Panc1 (cell line): ENCODE measurements around the gene MFSD12. TPM values are rescaled to one million over a fixed set of nuclear protein-coding genes. Genes with fewer than 3 reads are reported as not detected.

Experiments used
- ATAC-seq: fragments of 200-7000 bp; cut with Tn5 transposase; 2 replicates; pipeline ENCODE4 v1.9.1; 2020; ENCODE audit warnings: mild to moderate bottlenecking, moderate library complexity
- BruUV-seq: library from RNA; stranded (reverse); fragments of 400-500 nt; replicated peaks from 2 replicates; lab custom pipeline; 2021; lab: Mats Ljungman, UMichigan
- CTCF ChIA-PET: fragments of 300-600 bp; sonication (Branson Sonifier 250); formaldehyde crosslinking; loops from one replicate; lab custom pipeline; 2022; ENCODE audit warnings: antibody characterized with exemption; lab: Charles Lee
- POLR2A ChIA-PET: fragments of 300-600 bp; sonication (Branson Sonifier 250); formaldehyde crosslinking; loops from one replicate; lab custom pipeline; 2022; ENCODE audit warnings: antibody characterized with exemption; lab: Charles Lee
- DNase-seq: peaks from one replicate; pipeline ENCODE4 v3.0.0-alpha.2; 2010; ENCODE audit warnings: low read depth, low spot score
- H3K27ac ChIP-seq: 2 replicates; pipeline ENCODE4 v1.5.1; 2011; ENCODE audit warnings: mild to moderate bottlenecking, low read length, inconsistent platforms
- H3K27me3 ChIP-seq: fragments of 200-500 bp; sonication (Bioruptor generic); 2 replicates; pipeline ENCODE4 v1.6.0; 2014; ENCODE audit warnings: low read length, inconsistent platforms; ENCODE audit not compliant: control insufficient read depth, insufficient read depth
- H3K36me3 ChIP-seq: fragments of 200-500 bp; sonication (Bioruptor generic); 2 replicates; pipeline ENCODE4 v1.5.1; 2014; ENCODE audit warnings: inconsistent platforms, mild to moderate bottlenecking, low read length, moderate library complexity; ENCODE audit not compliant: control insufficient read depth, insufficient read depth
- H3K4me1 ChIP-seq: 2 replicates; pipeline ENCODE4 v1.5.1; 2011; ENCODE audit warnings: inconsistent platforms, mild to moderate bottlenecking, low read length, moderate library complexity; ENCODE audit not compliant: control insufficient read depth, insufficient read depth
- H3K4me3 ChIP-seq, 2 experiments: 2 replicates each; pipeline ENCODE4 v1.5.1; 2011 to 2012; ENCODE audit warnings: low read depth in 2 of 2, low read length in 2 of 2, mild to moderate bottlenecking in 2 of 2, inconsistent platforms in 1 of 2, moderate library complexity in 1 of 2
- H3K9me3 ChIP-seq: fragments of 200-500 bp; sonication (Bioruptor generic); 2 replicates; pipeline ENCODE4 v1.5.1; 2014; ENCODE audit warnings: low read depth, mild to moderate bottlenecking, inconsistent platforms, low read length, moderate library complexity; ENCODE audit not compliant: control insufficient read depth, insufficient read depth
- POLR2AphosphoS5 ChIP-seq: IDR thresholded peaks from 2 replicates; pipeline ENCODE4 v1.6.1; 2012; ENCODE audit warnings: mild to moderate bottlenecking, low read depth, low read length, moderate library complexity
- SIN3A ChIP-seq: IDR thresholded peaks from 2 replicates; pipeline ENCODE4 v1.6.1; 2012; ENCODE audit warnings: low read depth, mild to moderate bottlenecking, low read length, moderate library complexity, borderline replicate concordance; ENCODE audit not compliant: insufficient read depth
- TCF7L2 ChIP-seq: IDR thresholded peaks from 2 replicates; pipeline ENCODE4 v1.6.1; 2011; ENCODE audit warnings: mild to moderate bottlenecking, low read depth, low read length, inconsistent platforms
- in situ Hi-C: cut with HindIII; loops from 2 replicates; pipeline ENCODE4 v1.10.0; 2016; ENCODE audit warnings: low sequenced_read_pairs, low pct_unique_long_range_greater_than_20kb
- intact Hi-C: fragments of 100-400 bp; cut with micrococcal nuclease; formaldehyde crosslinking; loops from one replicate; pipeline ENCODE4 v1.10.0; 2022; ENCODE audit not compliant: unreplicated experiment
- total RNA-seq: library from RNA; stranded (reverse); gene quantifications from one replicate; pipeline ENCODE4 v1.2.1, GENCODE V29; 2021; ENCODE audit not compliant: unreplicated experiment
- TF ChIP-seq, protein P1 (sequence below): fragments of 450-650 bp; IDR thresholded peaks from 2 replicates; pipeline ENCODE4 v1.5.1; 2017; ENCODE audit warnings: mild to moderate bottlenecking
- TF ChIP-seq, protein P2 (sequence below), 2 experiments: IDR thresholded peaks; 2 replicates each; pipeline ENCODE4 v1.6.1; 2011 to 2012; ENCODE audit warnings: low read depth in 2 of 2, control low read depth in 1 of 2, low read length in 1 of 2, mild to moderate bottlenecking in 1 of 2, moderate library complexity in 1 of 2; ENCODE audit not compliant: insufficient read depth in 1 of 2

The MFSD12 gene
- total RNA-seq, 1 experiment from 2014 or later: 98.8 TPM

DNA sequence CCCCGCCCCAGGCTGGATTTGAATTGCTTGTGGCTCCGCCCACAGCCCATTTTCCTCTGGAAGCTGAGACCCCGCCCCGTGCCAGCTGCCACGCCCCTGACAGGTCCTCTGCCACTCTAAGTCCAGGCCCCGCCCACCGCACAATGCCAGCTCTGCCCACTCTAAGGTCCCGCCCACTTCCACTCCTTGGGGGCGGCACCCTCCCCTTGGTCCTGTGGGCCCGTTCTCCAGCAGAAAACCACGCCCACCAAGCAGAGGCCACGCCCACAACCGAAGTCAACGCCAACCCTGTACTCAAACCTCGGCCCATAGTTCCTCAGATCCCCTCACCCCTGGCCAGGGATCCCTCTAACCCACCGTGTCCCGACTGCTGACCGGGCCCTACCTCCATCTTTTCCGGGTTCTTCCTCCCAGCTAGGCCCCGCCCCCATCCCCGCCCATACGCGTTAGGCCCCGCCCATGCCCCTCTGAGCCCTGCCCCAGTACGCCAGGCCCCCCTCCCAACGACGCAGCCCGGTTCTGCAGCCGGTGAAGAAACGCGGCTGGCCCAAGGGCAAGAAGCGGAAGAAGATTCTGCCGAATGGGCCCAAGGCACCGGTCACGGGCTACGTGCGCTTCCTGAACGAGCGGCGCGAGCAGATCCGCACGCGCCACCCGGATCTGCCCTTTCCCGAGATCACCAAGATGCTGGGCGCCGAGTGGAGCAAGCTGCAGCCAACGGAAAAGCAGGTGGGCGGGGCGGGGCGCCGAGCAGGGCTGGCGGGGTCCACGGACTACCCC is 16.7 kb upstream of the MFSD12 start:
- in situ Hi-C loops (no loop called here), intact Hi-C loops (no loop called here)
- H3K27ac ChIP-seq: no peak overlapping the region
- no TSS peak for BruUV-seq
- no peak for TF ChIP-seq POLR2AphosphoS5
- TF ChIP-seq SIN3A: no peak
- TF ChIP-seq, protein P1, sequence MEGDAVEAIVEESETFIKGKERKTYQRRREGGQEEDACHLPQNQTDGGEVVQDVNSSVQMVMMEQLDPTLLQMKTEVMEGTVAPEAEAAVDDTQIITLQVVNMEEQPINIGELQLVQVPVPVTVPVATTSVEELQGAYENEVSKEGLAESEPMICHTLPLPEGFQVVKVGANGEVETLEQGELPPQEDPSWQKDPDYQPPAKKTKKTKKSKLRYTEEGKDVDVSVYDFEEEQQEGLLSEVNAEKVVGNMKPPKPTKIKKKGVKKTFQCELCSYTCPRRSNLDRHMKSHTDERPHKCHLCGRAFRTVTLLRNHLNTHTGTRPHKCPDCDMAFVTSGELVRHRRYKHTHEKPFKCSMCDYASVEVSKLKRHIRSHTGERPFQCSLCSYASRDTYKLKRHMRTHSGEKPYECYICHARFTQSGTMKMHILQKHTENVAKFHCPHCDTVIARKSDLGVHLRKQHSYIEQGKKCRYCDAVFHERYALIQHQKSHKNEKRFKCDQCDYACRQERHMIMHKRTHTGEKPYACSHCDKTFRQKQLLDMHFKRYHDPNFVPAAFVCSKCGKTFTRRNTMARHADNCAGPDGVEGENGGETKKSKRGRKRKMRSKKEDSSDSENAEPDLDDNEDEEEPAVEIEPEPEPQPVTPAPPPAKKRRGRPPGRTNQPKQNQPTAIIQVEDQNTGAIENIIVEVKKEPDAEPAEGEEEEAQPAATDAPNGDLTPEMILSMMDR: no peak
- TF ChIP-seq, protein P2, sequence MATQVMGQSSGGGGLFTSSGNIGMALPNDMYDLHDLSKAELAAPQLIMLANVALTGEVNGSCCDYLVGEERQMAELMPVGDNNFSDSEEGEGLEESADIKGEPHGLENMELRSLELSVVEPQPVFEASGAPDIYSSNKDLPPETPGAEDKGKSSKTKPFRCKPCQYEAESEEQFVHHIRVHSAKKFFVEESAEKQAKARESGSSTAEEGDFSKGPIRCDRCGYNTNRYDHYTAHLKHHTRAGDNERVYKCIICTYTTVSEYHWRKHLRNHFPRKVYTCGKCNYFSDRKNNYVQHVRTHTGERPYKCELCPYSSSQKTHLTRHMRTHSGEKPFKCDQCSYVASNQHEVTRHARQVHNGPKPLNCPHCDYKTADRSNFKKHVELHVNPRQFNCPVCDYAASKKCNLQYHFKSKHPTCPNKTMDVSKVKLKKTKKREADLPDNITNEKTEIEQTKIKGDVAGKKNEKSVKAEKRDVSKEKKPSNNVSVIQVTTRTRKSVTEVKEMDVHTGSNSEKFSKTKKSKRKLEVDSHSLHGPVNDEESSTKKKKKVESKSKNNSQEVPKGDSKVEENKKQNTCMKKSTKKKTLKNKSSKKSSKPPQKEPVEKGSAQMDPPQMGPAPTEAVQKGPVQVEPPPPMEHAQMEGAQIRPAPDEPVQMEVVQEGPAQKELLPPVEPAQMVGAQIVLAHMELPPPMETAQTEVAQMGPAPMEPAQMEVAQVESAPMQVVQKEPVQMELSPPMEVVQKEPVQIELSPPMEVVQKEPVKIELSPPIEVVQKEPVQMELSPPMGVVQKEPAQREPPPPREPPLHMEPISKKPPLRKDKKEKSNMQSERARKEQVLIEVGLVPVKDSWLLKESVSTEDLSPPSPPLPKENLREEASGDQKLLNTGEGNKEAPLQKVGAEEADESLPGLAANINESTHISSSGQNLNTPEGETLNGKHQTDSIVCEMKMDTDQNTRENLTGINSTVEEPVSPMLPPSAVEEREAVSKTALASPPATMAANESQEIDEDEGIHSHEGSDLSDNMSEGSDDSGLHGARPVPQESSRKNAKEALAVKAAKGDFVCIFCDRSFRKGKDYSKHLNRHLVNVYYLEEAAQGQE (IDR thresholded peaks at IDR 0.05; ENCODE audit: insufficient read depth in 1 of 2, low read depth in 2 of 2, low read length in 1 of 2): no peak
- no peak for TF ChIP-seq TCF7L2
- peak; percentile 55 for DNase-seq
- H3K36me3 ChIP-seq: peaks cover 4% of the 10 kb centered on the region; the same call in 1 of the 2 replicates
- POLR2A ChIA-PET: no interaction called here
- H3K4me1 ChIP-seq: peaks cover 4% of the 10 kb centered on the region; the same call in 1 of the 2 replicates
- H3K9me3 ChIP-seq: no peaks in the 10 kb centered on the region
- peak; percentile 69 for ATAC-seq
- peak overlapping the region; percentile 74 to 82 for H3K4me3 ChIP-seq
- no peaks in the 10 kb centered on the region for H3K27me3 ChIP-seq
- CTCF ChIA-PET: no interaction called here

DNA sequence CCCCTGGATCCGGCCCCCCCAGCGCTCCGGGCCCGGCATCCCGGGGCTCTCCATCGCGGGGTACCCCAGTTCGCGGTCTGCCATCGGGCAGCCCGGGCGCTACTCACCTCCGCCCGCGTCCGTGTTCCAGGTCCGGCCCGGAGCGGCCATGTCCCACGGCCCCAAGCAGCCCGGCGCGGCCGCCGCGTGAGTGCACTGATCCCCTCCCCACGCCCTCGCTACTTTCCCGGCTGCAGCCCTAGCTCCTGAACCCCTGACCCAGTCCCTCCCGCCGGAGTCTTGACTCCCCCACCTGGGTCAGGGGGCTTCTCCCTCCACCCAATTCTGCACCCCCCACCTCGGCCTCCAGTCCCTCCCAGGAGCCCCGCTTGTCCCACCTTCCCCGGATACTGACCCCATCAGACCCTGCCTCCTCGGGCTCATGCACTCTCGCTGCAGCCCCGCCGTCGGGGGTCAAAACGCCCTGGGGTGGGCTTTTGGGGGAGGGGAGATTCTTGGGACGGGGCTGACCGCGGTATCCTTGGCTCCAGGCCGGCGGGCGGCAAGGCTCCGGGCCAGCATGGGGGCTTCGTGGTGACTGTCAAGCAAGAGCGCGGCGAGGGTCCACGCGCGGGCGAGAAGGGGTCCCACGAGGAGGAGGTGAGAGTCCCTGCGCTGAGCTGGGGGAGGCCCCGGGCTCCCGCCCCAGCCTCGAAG is 15.9 kb upstream of the MFSD12 start:
- DNase-seq (no peak), ATAC-seq (peak; percentile 37)
- TF ChIP-seq POLR2AphosphoS5 (no peak), SIN3A (0 out of 2 replicates have a peak, but pooled peaks have one; percentile 39), TCF7L2 (no peak)
- TF ChIP-seq, protein P2 (IDR thresholded peaks at IDR 0.05; ENCODE audit: insufficient read depth in 1 of 2, low read depth in 2 of 2, low read length in 1 of 2): no peak
- TF ChIP-seq, protein P1: no peak
- peaks cover 4% of the 10 kb centered on the region; the same call in 1 of the 2 replicates for H3K36me3 ChIP-seq
- peaks cover 4% of the 10 kb centered on the region; the same call in 1 of the 2 replicates for H3K4me1 ChIP-seq
- in situ Hi-C loops (no loop called here), intact Hi-C loops (no loop called here)
- H3K4me3 ChIP-seq: peak overlapping the region; percentile 74 to 82
- CTCF ChIA-PET: no interaction called here
- POLR2A ChIA-PET: no interaction called here
- H3K27me3 ChIP-seq: no peaks in the 10 kb centered on the region
- BruUV-seq: no TSS peak
- H3K27ac ChIP-seq: peak overlapping the region; percentile 76
- no peaks in the 10 kb centered on the region for H3K9me3 ChIP-seq
